H1 (cell line): ENCODE results near the gene VPS37C. TPM values are rescaled to one million over a fixed set of nuclear protein-coding genes. Genes with fewer than 3 reads are reported as not detected.

Experiments
- BCL11A ChIP-seq, 2 experiments: IDR thresholded peaks; one replicate each; pipeline ENCODE4 v1.6.1; 2011; ENCODE audit warnings: low read depth in 2 of 2, low read length in 2 of 2, mild to moderate bottlenecking in 2 of 2
- EGR1 ChIP-seq: IDR thresholded peaks from 2 replicates; pipeline ENCODE4 v1.6.1; 2011; ENCODE audit warnings: low read depth, low read length, borderline replicate concordance
- FOSL1 ChIP-seq: IDR thresholded peaks from 2 replicates; pipeline ENCODE4 v1.6.1; 2011; ENCODE audit warnings: mild to moderate bottlenecking, low read depth, low read length, moderate library complexity; ENCODE audit not compliant: insufficient read depth
- JUN ChIP-seq: IDR thresholded peaks from 2 replicates; pipeline ENCODE4 v1.6.1; 2011; ENCODE audit warnings: low read depth, mild to moderate bottlenecking, improper control_type of control experiment, low read length
- RAD21 ChIP-seq, 2 experiments: IDR thresholded peaks in 1 of 2; conservative IDR thresholded peaks in 1 of 2; 2 replicates each; pipeline ENCODE4 v1.6.1; 2011; ENCODE audit warnings: low read depth in 2 of 2, low read length in 2 of 2, improper control_type of control experiment in 1 of 2, inconsistent platforms in 1 of 2, mild to moderate bottlenecking in 1 of 2, moderate library complexity in 1 of 2
- RFX5 ChIP-seq: IDR thresholded peaks from 2 replicates; pipeline ENCODE4 v1.6.1; 2011; ENCODE audit warnings: low read depth, low read length, improper control_type of control experiment, borderline replicate concordance
- RNF2 ChIP-seq: fragments of 200-900, 300-1000 bp; sonication (generic); IDR thresholded peaks from 2 replicates; pipeline ENCODE4 v1.7.1; 2016; ENCODE audit warnings: borderline replicate concordance, low read depth, mild to moderate bottlenecking, antibody characterized with exemption, low read length; ENCODE audit not compliant: poor library complexity, severe bottlenecking; ENCODE audit errors: missing control alignments
- SIN3A ChIP-seq, 2 experiments: IDR thresholded peaks in 1 of 2; conservative IDR thresholded peaks in 1 of 2; 2 replicates each; pipeline ENCODE4 v1.6.1; 2011 to 2012; ENCODE audit warnings: low read length in 2 of 2, improper control_type of control experiment in 1 of 2, low read depth in 1 of 2, mild to moderate bottlenecking in 1 of 2
- SIX5 ChIP-seq: IDR thresholded peaks from 2 replicates; pipeline ENCODE4 v1.6.1; 2011; ENCODE audit warnings: mild to moderate bottlenecking, low read depth, low read length
- polyA plus RNA-seq, 7 experiments: library from polyadenylated mRNA; depleted of rRNA in 3 of 7; stranded (reverse) in 5 of 7; unstranded in 2 of 7; fragments of >200 nt in 5 of 7; fragments of 200-250 nt in 2 of 7; gene quantifications; 1 replicate in 5 of 7; 2 replicates in 1 of 7; 4 replicates in 1 of 7; pipeline versions ENCODE4 v1.2.1 to v1.2.3, GENCODE V29; 2011 to 2013; ENCODE audit warnings: missing spikeins in 2 of 7, mixed read lengths in 2 of 7
- total RNA-seq: library from RNA; stranded (reverse); fragmentation: NEBNext Ultra II Directional; extraction: Animal tissue kit (Norgen Biotek cat#: 25700); gene quantifications from 2 replicates; pipeline ENCODE4 v1.2.1, GENCODE V29; 2021
- TF ChIP-seq, protein P1 (sequence below): fragments of 300-600 bp; sonication (generic); IDR thresholded peaks from 2 replicates; pipeline ENCODE4 v1.7.1; 2012; ENCODE audit warnings: low read length, moderate library complexity, mild to moderate bottlenecking, inconsistent platforms; ENCODE audit not compliant: insufficient replicate concordance

The VPS37C gene
- total and polyA plus RNA-seq, 2 of the 8 experiments (the other 6 are each of a cell fraction or from before 2014, with no cell fraction given): 12.9 to 21.0 TPM

DNA sequence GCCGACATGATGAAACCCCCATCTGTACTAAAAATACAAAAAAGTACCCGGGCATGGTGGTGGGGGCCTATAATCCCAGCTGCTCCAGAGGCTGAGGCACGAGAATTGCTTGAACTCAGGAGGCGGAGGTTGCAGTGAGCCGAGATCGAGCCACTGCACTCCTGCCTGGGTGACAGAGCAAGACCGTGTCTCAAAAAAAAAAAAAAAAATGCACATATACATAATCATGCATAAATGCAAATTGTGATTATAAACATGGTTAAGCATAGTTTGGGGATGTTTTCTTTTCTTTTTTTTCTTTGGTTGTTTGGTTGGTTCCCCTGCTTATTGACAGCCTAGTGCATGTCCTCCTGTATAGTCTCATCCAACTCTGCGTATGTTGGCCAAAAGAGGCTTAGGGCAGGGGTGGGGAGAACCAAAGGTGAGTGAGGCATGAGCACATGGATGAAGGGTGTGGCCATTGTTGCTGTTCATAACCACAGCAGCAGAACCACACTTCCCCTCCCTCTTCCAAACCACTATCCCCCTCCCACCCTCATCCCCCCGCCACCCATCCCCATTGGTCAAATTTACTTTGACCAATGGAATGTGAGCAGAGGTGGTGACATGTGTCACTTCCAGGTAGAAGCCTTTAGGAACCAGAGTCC lies 6.9 kb upstream of the VPS37C start (continued):
- TF ChIP-seq, protein P1, sequence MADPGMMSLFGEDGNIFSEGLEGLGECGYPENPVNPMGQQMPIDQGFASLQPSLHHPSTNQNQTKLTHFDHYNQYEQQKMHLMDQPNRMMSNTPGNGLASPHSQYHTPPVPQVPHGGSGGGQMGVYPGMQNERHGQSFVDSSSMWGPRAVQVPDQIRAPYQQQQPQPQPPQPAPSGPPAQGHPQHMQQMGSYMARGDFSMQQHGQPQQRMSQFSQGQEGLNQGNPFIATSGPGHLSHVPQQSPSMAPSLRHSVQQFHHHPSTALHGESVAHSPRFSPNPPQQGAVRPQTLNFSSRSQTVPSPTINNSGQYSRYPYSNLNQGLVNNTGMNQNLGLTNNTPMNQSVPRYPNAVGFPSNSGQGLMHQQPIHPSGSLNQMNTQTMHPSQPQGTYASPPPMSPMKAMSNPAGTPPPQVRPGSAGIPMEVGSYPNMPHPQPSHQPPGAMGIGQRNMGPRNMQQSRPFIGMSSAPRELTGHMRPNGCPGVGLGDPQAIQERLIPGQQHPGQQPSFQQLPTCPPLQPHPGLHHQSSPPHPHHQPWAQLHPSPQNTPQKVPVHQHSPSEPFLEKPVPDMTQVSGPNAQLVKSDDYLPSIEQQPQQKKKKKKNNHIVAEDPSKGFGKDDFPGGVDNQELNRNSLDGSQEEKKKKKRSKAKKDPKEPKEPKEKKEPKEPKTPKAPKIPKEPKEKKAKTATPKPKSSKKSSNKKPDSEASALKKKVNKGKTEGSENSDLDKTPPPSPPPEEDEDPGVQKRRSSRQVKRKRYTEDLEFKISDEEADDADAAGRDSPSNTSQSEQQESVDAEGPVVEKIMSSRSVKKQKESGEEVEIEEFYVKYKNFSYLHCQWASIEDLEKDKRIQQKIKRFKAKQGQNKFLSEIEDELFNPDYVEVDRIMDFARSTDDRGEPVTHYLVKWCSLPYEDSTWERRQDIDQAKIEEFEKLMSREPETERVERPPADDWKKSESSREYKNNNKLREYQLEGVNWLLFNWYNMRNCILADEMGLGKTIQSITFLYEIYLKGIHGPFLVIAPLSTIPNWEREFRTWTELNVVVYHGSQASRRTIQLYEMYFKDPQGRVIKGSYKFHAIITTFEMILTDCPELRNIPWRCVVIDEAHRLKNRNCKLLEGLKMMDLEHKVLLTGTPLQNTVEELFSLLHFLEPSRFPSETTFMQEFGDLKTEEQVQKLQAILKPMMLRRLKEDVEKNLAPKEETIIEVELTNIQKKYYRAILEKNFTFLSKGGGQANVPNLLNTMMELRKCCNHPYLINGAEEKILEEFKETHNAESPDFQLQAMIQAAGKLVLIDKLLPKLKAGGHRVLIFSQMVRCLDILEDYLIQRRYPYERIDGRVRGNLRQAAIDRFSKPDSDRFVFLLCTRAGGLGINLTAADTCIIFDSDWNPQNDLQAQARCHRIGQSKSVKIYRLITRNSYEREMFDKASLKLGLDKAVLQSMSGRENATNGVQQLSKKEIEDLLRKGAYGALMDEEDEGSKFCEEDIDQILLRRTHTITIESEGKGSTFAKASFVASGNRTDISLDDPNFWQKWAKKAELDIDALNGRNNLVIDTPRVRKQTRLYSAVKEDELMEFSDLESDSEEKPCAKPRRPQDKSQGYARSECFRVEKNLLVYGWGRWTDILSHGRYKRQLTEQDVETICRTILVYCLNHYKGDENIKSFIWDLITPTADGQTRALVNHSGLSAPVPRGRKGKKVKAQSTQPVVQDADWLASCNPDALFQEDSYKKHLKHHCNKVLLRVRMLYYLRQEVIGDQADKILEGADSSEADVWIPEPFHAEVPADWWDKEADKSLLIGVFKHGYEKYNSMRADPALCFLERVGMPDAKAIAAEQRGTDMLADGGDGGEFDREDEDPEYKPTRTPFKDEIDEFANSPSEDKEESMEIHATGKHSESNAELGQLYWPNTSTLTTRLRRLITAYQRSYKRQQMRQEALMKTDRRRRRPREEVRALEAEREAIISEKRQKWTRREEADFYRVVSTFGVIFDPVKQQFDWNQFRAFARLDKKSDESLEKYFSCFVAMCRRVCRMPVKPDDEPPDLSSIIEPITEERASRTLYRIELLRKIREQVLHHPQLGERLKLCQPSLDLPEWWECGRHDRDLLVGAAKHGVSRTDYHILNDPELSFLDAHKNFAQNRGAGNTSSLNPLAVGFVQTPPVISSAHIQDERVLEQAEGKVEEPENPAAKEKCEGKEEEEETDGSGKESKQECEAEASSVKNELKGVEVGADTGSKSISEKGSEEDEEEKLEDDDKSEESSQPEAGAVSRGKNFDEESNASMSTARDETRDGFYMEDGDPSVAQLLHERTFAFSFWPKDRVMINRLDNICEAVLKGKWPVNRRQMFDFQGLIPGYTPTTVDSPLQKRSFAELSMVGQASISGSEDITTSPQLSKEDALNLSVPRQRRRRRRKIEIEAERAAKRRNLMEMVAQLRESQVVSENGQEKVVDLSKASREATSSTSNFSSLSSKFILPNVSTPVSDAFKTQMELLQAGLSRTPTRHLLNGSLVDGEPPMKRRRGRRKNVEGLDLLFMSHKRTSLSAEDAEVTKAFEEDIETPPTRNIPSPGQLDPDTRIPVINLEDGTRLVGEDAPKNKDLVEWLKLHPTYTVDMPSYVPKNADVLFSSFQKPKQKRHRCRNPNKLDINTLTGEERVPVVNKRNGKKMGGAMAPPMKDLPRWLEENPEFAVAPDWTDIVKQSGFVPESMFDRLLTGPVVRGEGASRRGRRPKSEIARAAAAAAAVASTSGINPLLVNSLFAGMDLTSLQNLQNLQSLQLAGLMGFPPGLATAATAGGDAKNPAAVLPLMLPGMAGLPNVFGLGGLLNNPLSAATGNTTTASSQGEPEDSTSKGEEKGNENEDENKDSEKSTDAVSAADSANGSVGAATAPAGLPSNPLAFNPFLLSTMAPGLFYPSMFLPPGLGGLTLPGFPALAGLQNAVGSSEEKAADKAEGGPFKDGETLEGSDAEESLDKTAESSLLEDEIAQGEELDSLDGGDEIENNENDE: no peak
- TF ChIP-seq SIN3A (conservative IDR thresholded peaks at IDR 0.05 in 1 of 2, IDR thresholded peaks at IDR 0.05 in 1 of 2; ENCODE audit: low read depth in 1 of 2, low read length in 2 of 2) (no peak), SIX5 (no peak), BCL11A (IDR thresholded peaks at IDR 0.05; ENCODE audit: low read depth in 2 of 2, low read length in 2 of 2) (no peak), JUN (no peak), RAD21 (IDR thresholded peaks at IDR 0.05 in 1 of 2, conservative IDR thresholded peaks at IDR 0.05 in 1 of 2; ENCODE audit: low read depth in 2 of 2, low read length in 2 of 2) (no peak), EGR1 (no peak), RNF2 (no peak), RFX5 (no peak), FOSL1 (no peak)
